ENCODE results near the gene CTBP1.
A peak's percentile ranks its signal among the peaks of the same experiment; 100 is the strongest.

Gene CTBP1

GRCh38 chr4:1171311-1172227 is 77.4 kb downstream of the CTBP1 start:
- DNase-seq, result peak; percentile 50

DNA sequence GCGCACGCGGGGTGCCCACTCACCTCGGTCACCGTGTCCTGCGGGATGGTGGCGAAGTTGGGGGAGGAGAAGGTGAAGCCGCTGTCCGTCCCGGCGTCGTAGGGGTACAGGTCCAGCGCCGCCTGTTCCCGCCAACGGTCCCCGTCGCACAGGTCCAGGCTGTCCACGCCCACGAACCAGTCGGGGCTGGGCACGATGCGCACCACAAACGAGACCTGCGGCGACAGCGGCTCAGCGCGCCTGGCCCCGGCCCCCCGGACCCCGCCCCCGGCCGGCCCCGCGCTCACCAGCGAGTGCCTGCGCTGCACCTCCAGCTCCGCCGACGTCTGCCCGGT is 78.0 kb downstream of the CTBP1 start:
- no peak for DNase-seq

DNA sequence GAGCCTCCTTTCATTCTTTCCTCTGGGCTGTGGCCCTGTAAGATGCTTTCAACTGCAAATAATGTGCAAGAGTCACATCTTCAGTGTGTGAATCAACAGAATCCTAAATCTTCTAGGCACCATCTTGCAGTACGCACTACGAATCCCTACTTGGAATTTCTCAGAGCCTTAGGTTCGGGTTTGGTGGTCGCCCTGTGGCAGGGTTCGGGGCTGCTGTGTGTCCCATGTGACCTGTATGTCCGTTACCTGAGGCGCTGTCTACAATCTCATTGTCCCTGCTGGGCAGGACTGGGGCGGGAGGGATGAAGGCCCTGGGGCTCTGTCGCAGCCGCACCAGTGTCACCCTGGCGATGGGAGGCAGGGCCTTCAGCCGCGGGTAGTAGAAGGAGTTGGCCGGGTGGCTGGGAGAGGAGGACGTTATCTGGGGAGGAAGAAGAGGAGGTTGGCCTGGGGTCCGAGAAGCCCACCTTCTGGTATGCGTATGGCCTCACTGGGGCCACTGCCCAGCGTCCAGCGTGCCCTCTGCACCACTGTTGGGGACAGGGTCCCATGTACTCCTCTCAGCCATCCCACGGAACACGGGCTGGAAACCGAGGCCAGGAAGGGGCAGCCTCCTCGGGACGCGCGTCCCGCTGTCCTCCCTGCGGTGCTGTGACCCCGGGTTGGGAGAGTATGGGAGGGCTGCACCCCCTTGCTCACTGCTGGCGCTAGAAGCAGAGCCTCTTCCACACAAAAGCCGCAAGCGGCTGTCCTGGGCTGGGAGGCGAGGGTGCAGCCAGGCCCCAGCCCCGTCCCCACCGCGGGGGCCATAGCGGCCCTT is 78.6 kb downstream of the CTBP1 start:
- no peak for DNase-seq

GRCh38 chr4:1169691-1170096 is 79.2 kb downstream of the CTBP1 start:
- no peak for DNase-seq

- no peak for DNase-seq
These were observed 79.7 kb downstream of the CTBP1 start for GRCh38 chr4:1169171-1169671.

DNA sequence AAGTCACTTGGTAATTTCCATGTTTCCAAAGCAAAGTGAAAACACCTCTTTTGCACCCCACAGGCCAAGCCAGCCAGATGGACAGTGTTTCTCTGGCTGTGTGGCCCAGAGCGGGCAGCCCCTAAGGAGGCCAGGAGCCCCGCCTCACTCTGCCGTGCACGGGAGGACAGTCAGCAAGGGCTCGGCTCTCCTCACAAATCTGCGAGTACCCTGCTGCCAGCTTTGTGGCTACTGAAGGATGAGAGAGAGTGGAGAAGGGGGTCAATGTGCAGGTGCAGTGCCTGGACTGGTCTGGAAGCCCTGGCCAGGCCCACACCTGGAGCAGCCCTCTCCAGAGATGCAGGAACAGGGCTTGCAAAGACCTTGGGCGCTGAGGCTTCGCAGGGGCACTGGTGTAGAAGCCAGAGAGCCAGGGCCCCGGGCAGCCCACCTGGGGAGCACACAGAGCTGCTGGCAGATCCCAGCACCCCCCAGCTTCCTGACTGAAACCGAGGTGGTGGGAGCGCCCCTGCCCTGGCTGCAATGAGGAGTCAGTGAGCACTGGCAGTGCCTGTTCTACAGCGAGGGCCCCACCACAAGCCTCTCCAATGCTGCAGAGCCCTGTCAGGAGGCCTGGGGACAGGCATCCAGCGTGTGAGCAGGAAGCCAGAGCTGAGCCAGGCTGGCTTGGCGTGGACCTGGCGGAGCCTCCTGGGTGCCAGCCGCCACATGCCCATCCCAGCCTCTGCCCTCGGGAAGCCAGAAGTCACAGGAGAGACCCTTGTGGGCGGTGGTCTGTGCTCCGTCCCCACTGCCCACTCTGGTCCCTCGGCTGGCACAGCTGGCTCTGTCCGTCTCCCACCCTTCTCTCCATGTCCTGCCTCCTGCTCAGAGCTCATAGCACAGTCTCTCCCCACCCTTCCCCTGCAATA is 80.5 kb downstream of the CTBP1 start:
- DNase-seq, result no peak

- DNase-seq, result peak; percentile 88
These were observed 81.5 kb downstream of the CTBP1 start for GRCh38 chr4:1167244-1167949.

GRCh38 chr4:1166509-1167243 is 82.3 kb downstream of the CTBP1 start:
- DNase-seq, result no peak

- DNase-seq, result no peak
These were observed 83.9 kb downstream of the CTBP1 start for GRCh38 chr4:1164956-1165545.

DNA sequence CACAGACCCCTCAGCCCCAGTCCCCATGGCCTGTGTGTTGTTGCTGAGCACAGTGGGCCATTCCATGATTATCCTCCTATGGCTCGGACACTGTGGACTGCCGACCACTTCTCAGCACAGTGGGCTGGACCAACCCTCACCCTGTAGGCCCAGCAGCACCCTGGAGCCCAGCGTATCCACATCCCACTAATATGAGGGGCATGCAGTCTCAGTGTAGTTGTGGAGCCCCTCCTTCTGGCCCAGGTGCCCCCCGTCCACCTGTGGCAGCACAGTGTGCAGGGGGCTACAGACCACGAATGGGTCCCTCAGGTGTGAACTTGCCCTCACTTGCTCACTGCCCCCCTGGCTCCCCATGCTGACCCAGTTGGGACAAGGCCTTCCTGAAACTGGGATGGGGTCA is 84.5 kb downstream of the CTBP1 start:
- no peak for DNase-seq

- DNase-seq, result no peak
These were observed 84.9 kb downstream of the CTBP1 start for GRCh38 chr4:1164040-1164439.

Measured in CD4-positive, alpha-beta T cell treated with Interleukin-4 for 4 hours (primary cell).